ENCODE results near the gene TMEM106A.
"Not testable (repeated sequence)": the region's sequence is repeated elsewhere in the genome, so short reads cannot be mapped to it uniquely, and the experiment has no call there.

TMEM106A gene

DNA sequence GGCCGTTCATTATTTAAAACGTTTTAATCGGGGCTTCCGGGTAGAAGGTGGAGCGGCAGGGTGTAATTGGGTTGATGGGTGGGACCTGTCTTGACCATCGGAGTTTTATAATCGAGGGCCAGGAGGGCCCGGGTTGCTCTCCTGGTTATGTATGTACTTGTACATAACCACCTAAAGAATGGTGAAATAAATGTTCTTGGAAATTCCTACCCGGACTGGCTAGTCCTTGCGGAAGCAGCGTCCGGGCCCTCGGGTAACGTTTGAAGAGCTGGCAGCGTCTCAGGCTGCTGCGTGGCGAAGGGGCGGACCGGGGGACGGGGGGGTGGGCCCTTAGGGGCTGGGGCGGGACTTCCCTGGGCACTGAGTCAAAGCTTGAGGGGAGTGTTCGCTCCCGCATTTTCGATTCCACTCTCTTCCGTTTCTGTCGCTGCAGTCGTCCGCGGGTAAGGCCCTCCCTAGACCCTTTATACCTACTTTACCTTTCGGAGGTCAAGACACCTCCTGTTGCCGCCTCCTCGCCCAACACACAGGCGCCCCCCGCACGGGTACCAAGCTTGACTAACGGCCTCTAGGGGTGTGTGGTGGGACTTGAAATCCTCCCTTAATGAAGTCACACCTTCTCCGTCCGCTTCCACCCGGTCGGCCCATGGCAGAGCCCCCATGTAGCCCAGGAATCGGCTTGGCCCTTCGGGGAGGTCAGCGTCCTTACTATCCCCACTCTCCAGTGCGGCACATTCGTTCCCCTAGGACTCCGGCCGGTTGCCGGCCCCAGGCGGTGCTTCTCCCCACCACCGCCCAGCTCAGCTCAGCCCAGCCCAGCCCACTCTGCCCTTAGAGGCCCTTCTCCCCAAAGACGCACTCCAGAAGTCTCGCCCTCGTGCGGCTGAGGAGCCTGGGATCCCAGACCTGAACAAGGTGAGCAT lies at the start of gene TMEM106A:
TMEM106A (plus strand) TSS at position 396 of the 923 bp plus-strand sequence. CDS start 1,167 bp downstream, outside the sequence.
- DNase-seq (ENCODE audit: low read depth in 2 of 2) = peak; percentile 57

DNA sequence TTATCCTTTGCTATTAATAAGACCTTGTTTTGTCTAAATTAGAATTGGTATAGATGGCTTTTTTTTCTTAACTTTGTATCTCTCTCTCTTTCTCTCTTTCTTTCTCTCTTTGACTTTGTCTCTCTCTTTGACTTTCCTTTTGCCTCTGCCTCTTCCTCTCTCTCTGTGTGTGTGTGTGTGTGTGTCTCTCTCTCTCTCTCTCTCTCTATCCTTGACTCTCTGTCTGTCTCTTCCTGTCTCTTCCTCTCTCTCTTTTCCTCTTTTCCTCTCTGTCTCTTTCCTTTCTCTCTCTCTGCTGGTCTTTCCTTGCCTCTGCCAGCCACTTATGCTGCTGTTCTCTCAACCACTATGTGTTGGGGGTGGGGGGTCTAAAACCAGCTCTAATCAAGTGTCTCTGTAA lies 45.7 kb upstream of the TMEM106A start:
- DNase-seq (ENCODE audit: low read depth in 2 of 2) = not testable (repeated sequence)

GRCh38 chr17:43169561-43170139 lies 42.0 kb upstream of the TMEM106A start:
- peak in 1 of 2 donors; percentile 9 for DNase-seq (ENCODE audit: low read depth in 2 of 2)

- peak; percentile 72 to 74 for DNase-seq (ENCODE audit: low read depth in 2 of 2)
These were observed 41.4 kb upstream of the TMEM106A start for GRCh38 chr17:43170140-43170765.

GRCh38 chr17:43170766-43171585 lies 40.7 kb upstream of the TMEM106A start, which contains the start of gene NBR1:
Gene NBR1, plus strand, starts transcription at chr17:43171214. Its CDS starts 4,586 bp downstream, at chr17:43175800.
- peak; percentile 88 to 92 for DNase-seq (ENCODE audit: low read depth in 2 of 2)

DNA sequence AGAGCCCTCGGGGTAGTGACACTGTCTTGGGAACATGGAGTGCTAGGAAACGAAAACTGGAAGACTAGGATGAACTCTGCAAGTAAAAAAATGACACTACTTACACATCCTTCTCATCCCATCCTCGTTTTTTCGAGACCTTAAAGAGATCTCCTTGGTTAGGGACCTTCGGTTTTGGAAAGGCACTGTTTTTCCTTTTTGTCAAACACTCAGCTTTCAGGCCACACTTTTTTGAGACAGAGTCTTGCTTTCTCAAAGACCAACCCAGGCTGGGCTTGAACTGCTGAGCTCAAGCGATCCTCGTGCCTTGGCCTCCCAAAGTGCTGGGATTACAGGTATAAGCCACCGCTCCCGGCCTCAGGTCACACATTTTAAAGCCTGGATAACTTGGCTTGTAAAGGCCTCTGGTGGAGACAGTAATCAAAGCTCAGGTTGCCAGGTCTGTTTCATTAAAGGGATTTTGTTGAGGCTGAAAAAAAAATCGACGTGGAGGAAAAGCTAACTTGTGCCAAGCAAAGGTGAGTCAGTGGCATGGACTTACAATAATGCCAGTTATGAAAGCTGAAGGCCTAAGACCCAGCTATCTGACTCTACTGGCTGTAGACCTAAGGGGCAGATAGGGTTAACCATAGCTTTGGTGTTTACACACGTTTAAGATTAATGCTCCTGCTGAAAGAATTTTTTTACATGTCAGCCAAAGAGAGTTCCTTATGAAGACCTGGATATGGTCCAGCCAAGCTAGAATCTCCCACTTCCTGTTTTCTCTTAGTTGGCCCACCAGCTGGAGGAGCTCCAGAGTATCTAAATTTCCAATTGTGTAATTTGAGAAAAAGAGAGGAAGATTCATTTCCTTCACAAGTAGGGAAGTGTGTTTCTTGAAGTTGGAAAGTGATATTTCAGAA lies 39.8 kb upstream of the TMEM106A start:
- DNase-seq (ENCODE audit: low read depth in 2 of 2) = no peak

DNA sequence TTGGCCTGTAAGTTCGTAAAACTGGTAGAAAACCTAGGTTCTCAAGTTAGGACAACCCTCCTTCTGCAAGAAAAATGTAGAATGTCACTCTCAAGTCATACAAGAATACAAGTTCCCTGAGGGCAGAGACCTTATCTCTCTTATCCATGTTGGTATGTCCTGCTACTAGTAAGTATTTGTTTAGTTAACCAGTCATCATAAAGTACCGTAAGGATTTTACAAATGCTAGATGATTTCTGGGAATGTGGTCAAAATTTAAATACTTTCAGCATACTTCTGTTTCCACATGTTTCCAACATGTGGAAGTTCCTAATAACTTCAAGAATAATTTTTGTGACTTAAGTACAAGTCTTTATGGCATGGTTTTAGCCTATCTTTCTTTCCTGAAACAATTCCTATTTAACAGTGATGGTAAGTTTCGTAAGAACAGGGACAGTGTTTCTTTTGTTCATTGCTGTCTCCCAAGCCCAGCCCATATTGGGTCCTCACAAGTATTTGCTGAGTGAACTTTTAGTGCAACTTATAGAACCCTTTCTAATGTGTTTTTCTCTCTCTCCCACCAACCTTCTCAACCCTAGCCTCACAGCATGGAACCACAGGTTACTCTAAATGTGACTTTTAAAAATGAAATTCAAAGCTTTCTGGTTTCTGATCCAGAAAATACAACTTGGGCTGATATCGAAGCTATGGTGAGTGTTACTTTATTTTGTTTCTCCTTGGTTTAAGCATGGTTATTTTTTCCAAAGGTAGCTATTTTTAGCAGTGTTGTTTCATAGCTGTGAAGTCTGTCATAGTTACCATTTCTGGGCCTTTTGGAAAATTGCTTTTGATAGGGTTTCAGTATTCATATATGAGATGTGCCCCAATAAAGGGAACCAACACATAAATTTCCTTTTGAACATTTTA lies 36.2 kb upstream of the TMEM106A start:
- DNase-seq (ENCODE audit: low read depth in 2 of 2) = no peak

- DNase-seq (ENCODE audit: low read depth in 2 of 2) = no peak
These were observed 35.5 kb upstream of the TMEM106A start for GRCh38 chr17:43176119-43176570.

DNA sequence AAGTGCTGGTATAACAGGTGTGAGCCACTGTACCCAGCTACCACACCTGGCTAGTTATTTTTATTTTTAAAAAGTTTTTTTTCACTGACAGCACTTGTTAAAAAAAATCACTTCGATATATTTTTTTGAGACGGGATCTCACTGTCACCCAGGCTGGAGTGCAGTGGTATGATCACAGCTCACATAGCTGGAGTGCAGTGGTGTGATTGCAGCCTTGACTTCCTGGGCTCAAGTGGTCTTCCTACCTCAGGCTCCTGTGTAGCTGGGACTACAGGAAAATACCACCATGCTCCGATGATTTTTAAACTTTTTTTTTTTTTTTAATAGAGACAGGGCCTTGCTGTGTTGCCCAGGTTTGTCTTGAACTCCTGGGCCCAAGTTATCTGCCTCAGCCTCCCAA lies 27.8 kb upstream of the TMEM106A start:
- no peak for DNase-seq (ENCODE audit: low read depth in 2 of 2)

- DNase-seq (ENCODE audit: low read depth in 2 of 2) = not testable (repeated sequence)
These were observed 25.0 kb upstream of the TMEM106A start for GRCh38 chr17:43186656-43187055.

DNA sequence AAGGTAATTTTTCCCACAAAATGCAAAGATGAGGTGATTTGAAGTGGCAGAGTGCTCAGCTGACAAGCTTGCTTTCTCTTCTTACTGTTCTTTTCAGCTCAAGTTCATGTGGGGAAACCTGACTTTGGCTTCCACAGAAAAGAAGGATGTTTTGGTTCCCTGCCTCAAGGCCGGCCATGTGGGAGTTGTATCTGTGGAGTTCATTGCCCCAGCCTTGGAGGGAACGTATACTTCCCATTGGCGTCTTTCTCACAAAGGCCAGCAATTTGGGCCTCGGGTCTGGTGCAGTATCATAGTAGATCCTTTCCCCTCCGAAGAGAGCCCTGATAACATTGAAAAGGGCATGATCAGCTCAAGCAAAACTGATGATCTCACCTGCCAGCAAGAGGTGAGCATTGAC lies 18.4 kb upstream of the TMEM106A start:
- no peak for DNase-seq (ENCODE audit: low read depth in 2 of 2)

DNA sequence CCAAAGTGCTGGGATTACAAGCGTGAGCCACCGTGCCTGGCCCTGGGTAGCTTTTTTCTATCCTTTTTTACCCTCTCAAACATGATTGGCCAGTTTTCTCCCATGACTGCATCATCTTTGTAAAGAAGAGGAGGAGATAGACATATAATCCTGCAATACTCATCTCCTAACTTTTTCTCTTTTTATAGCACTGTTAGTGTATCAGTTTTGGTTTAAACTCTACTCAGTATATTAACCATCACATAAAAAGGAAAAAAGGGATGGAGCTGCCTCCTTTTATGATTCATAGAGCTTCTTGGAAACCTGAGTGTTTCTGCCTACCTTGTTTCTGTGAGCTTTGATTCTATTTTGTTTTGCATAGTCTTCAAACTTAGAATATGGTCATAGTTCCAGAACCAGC lies 12.0 kb upstream of the TMEM106A start:
- DNase-seq (ENCODE audit: low read depth in 2 of 2) = no peak

DNA sequence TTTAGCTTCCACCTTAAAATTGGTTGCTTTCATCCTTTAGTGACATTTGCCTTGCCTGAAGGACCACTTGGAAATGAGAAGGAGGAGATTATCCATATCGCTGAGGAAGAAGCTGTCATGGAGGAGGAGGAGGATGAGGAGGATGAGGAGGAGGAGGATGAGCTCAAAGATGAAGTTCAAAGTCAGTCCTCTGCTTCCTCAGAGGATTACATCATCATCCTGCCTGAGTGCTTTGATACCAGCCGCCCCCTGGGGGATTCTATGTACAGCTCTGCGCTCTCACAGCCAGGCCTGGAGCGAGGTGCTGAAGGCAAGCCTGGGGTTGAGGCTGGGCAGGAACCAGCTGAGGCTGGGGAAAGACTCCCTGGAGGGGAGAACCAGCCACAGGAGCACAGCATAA lies 11.5 kb upstream of the TMEM106A start:
- DNase-seq (ENCODE audit: low read depth in 2 of 2) = no peak

- DNase-seq (ENCODE audit: low read depth in 2 of 2) = not testable (repeated sequence)
These were observed 8.7 kb upstream of the TMEM106A start for GRCh38 chr17:43203013-43203412.

DNA sequence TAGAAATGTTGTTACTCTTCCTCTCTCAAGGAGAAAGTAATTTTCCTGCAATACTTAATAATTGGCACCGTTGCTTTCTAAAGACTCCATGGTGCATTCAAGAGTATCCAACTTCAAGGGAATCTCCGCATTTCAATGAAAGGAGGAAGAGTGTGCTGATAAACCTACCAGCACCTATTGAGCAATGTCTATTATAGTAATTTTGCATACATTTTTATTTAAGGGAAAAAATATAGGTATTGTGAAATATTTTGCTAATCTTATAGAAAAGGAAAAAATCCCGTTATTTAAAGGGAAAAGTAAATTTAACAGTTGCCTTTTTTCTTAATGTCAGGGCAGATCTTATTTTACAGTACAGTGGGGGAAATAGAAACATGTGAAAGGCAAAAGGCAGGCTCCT lies 1.1 kb upstream of the TMEM106A start:
- DNase-seq (ENCODE audit: low read depth in 2 of 2) = no peak

DNA sequence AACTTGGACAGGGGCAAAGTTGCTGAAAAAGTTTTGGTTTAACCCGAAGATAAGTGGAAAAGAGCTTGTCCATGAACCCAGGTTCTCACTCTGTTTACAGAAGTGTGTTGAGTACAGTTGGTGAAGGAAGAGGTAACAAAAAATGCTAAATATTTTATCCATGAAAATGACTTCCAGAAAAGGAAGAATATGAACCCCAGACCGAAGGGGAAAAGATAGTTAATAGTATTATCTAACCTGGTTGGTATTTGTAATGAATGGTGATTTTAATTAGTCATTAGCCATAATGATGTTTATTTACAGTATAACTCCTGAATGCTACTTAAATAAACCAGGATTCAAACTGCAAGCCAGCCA lies 574 bp upstream of the TMEM106A start:
- DNase-seq (ENCODE audit: low read depth in 2 of 2) = no peak

DNA sequence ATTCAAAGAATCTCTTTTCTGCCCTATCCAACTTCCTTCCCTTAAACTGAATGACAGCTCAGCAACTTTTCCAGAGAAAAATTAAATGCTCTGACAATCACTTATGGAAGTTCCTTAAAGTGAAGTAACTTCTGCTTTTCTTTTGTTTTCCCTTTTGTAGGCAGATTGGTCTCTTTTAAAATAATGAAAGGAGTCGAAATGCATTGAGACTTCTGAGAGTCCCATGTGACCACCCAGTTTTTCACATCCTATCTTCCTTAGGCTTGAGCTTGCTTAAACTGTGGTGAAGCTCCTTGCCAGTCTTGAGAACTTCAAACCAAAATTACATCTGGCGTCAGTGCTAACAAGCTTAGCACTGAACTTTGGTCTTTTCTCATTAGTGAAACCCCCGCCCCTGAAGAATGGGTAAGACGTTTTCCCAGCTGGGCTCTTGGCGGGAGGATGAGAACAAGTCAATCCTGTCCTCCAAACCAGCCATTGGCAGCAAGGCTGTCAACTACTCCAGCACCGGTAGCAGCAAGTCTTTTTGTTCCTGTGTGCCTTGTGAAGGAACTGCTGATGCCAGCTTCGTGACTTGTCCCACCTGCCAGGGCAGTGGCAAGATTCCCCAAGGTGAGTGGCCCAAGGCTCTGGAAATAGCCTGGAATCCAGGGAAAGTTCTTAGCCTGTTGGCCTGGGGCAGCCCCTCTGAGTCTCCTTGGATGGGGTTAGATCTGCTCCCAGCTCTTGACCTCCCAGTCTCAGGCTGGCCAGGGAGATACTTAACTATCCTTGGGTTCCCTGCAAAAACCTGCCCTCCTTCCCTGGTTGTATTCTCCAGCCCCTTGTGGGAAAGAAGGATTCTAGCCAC lies 1.2 kb downstream of the TMEM106A start:
- DNase-seq (ENCODE audit: low read depth in 2 of 2) = no peak

- no peak for DNase-seq (ENCODE audit: low read depth in 2 of 2)
These were observed 1.9 kb downstream of the TMEM106A start for GRCh38 chr17:43213545-43213944.

DNA sequence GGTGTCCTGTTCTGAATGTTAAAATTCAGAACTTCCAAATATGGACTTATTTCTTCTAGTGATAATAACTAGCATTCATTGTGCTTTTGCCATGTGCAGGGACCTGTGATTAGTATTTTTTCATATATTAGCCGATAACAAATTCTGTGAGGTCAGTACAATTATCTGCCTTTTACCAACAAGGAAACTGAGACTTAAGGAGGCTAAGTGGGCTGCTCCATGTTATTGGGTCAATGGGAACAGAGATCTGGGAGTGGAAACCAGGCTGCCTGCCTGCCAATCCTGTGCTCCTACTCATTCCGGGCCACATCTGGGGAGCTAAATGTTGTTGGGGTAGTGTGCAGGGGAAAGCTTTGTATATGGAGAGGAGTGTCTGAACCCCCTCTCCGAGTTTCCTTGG lies 3.7 kb downstream of the TMEM106A start:
- DNase-seq (ENCODE audit: low read depth in 2 of 2) = no peak

All from activated CD4-positive, alpha-beta T cell treated with anti-CD3 and anti-CD28 coated beads for 24 hours (primary cell).